ENCODE results near the gene CIRBP. TPM values are rescaled to one million over a fixed set of nuclear protein-coding genes. Genes with fewer than 3 reads are reported as not detected.

Gene CIRBP
- total and polyA plus RNA-seq, 4 donors: 41.1 to 135 (median 96.9) TPM

DNA sequence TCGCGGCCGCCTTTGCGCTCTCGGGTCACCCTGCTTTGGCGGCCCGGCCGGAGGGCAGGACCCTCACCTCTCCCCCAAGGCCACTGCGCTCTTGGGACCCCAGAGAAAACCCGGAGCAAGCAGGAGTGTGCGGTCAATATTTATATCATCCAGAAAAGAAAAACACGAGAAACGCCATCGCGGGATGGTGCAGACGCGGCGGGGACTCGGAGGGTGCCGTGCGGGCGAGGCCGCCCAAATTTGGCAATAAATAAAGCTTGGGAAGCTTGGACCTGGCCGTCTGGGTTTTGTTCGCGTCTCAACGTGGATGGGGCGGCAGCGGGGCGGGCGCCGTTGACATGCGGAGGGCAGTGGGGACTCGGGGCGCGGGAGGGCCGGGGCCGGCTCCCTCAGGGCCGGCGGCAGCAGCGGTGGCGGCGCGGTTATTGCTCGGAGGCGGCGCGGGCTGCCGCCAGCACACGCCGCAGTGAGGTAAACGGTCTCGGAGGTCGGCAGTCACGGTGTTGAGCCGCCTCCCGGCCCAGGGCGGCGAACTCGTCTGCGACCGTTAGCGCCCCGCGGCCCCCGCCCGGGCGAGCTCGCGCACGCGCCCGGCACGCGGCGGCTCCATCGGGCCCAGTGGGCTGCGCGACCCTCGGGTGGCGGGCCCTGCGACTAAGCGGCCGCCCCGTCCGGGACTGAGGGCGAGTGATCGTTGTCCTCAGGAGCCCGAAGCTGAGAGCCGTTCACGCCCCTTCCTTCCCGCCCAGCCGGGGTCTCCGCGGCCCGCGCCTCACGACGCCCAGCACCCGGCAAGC lies 40.8 kb upstream of the CIRBP start:
- no peaks in the 10 kb centered on the region for H3K27me3 ChIP-seq (ENCODE audit: control insufficient read depth in 4 of 4, insufficient read depth in 4 of 4, low read length in 3 of 4)
- H3K9ac ChIP-seq (ENCODE audit: low read depth in 1 of 2, low read length in 2 of 2): no peak overlapping the region
- H3K9me3 ChIP-seq (ENCODE audit: control insufficient read depth in 4 of 4, low read length in 3 of 4): no peaks in the 10 kb centered on the region
- no peak overlapping the region for H3K4me3 ChIP-seq (ENCODE audit: low read depth in 1 of 3, low read length in 3 of 3)
- 97% methylated on average over 100 of the region's 100 CpGs for WGBS
- H3K27ac ChIP-seq (ENCODE audit: low read depth in 1 of 2, low read length in 2 of 2): no peak overlapping the region
- DNase-seq (ENCODE audit: low spot score): no peak
- peaks cover 0 to 22% (median 7%) of the 10 kb centered on the region in 4 donors for H3K36me3 ChIP-seq (ENCODE audit: control insufficient read depth in 4 of 4, insufficient read depth in 3 of 4, low read depth in 1 of 4, low read length in 3 of 4)
- H3K4me1 ChIP-seq (ENCODE audit: control insufficient read depth in 4 of 4, insufficient read depth in 4 of 4, low read length in 3 of 4): peaks cover 0 to 5% (median under 1%) of the 10 kb centered on the region in 4 donors
- no peak for TF ChIP-seq FOXA2 (IDR thresholded peaks at IDR 0.05)

DNA sequence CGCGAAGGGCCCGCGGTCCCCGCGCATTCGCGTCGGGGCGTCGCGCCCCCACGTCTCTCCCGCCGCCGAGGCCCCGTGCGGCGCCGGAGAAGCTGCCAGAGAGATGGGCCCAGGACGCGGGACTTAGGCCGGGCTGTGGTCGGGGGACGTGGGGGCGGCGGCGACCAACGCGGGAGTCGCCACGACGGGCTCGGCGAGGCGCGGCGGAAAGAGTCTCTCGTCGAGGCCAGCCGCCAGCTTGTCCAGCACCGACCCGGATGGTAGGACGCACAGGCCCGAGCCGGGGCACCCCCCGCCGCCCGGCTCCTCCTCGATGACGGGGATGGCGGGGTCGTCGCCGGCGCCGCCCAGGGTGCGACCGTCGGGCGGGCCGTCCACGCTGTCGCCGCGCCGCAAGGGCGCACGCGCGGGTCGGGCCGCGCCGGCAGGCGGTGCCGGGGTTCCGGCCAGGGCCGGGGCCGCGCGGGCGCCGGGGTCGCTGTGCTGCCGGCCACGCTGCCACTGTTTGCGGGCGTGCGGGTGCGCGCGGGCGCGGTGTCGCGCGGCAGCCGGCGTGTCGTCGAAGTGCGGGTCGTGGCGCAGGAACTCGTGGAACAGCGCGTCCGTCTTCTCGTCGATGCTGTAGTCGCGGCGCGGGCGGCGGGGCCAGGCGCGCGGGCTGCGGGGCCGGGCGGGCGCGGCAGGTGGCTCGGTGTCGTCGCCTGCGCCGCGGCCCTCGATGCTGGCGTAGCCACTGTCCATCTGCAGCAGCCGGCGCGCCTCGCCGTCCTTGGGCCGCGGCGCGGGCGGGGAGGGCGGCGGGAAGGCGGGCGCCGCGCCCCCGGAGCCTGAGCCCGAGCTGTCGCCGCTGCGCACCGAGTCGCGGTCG lies 39.8 kb upstream of the CIRBP start:
- H3K27ac ChIP-seq (ENCODE audit: low read depth in 1 of 2, low read length in 2 of 2): no peak overlapping the region
- WGBS: 95% methylated on average over 158 of the region's 158 CpGs
- no peaks in the 10 kb centered on the region for H3K27me3 ChIP-seq (ENCODE audit: control insufficient read depth in 4 of 4, insufficient read depth in 4 of 4, low read length in 3 of 4)
- no peak overlapping the region for H3K4me3 ChIP-seq (ENCODE audit: low read depth in 1 of 3, low read length in 3 of 3)
- H3K9ac ChIP-seq (ENCODE audit: low read depth in 1 of 2, low read length in 2 of 2): no peak overlapping the region
- TF ChIP-seq, protein P1, sequence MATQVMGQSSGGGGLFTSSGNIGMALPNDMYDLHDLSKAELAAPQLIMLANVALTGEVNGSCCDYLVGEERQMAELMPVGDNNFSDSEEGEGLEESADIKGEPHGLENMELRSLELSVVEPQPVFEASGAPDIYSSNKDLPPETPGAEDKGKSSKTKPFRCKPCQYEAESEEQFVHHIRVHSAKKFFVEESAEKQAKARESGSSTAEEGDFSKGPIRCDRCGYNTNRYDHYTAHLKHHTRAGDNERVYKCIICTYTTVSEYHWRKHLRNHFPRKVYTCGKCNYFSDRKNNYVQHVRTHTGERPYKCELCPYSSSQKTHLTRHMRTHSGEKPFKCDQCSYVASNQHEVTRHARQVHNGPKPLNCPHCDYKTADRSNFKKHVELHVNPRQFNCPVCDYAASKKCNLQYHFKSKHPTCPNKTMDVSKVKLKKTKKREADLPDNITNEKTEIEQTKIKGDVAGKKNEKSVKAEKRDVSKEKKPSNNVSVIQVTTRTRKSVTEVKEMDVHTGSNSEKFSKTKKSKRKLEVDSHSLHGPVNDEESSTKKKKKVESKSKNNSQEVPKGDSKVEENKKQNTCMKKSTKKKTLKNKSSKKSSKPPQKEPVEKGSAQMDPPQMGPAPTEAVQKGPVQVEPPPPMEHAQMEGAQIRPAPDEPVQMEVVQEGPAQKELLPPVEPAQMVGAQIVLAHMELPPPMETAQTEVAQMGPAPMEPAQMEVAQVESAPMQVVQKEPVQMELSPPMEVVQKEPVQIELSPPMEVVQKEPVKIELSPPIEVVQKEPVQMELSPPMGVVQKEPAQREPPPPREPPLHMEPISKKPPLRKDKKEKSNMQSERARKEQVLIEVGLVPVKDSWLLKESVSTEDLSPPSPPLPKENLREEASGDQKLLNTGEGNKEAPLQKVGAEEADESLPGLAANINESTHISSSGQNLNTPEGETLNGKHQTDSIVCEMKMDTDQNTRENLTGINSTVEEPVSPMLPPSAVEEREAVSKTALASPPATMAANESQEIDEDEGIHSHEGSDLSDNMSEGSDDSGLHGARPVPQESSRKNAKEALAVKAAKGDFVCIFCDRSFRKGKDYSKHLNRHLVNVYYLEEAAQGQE (IDR thresholded peaks at IDR 0.05): no peak
- TF ChIP-seq HNF4G (IDR thresholded peaks at IDR 0.05): no peak
- no peak for TF ChIP-seq RXRA (IDR thresholded peaks at IDR 0.05)
- no peak for TF ChIP-seq YY1 (IDR thresholded peaks at IDR 0.05)
- no peak for TF ChIP-seq RAD21 (IDR thresholded peaks at IDR 0.05)
- TF ChIP-seq NR2F2 (IDR thresholded peaks at IDR 0.05): no peak
- TF ChIP-seq EGR1 (IDR thresholded peaks at IDR 0.05; ENCODE audit: low read depth in 2 of 2): no peak
- TF ChIP-seq, protein P2, sequence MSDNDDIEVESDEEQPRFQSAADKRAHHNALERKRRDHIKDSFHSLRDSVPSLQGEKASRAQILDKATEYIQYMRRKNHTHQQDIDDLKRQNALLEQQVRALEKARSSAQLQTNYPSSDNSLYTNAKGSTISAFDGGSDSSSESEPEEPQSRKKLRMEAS (IDR thresholded peaks at IDR 0.05): no peak
- TF ChIP-seq GABPA (IDR thresholded peaks at IDR 0.05 in 1 of 2, conservative IDR thresholded peaks at IDR 0.05 in 1 of 2): no peak
- no peak for TF ChIP-seq TAF1 (conservative IDR thresholded peaks at IDR 0.05)
- TF ChIP-seq, protein P3, sequence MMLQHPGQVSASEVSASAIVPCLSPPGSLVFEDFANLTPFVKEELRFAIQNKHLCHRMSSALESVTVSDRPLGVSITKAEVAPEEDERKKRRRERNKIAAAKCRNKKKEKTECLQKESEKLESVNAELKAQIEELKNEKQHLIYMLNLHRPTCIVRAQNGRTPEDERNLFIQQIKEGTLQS (IDR thresholded peaks at IDR 0.05): no peak
- no peak for TF ChIP-seq SP1 (IDR thresholded peaks at IDR 0.05)
- TF ChIP-seq JUND (IDR thresholded peaks at IDR 0.05): no peak
- no peak for DNase-seq (ENCODE audit: low spot score)
- H3K4me1 ChIP-seq (ENCODE audit: control insufficient read depth in 4 of 4, insufficient read depth in 4 of 4, low read length in 3 of 4): peaks cover 0 to 5% (median under 1%) of the 10 kb centered on the region in 4 donors
- peaks cover 0 to 22% (median 4%) of the 10 kb centered on the region in 4 donors for H3K36me3 ChIP-seq (ENCODE audit: control insufficient read depth in 4 of 4, insufficient read depth in 3 of 4, low read depth in 1 of 4, low read length in 3 of 4)
- H3K9me3 ChIP-seq (ENCODE audit: control insufficient read depth in 4 of 4, low read length in 3 of 4): no peaks in the 10 kb centered on the region

Measured in liver (tissue), 9 donors.